Measurements from ENCODE around the gene USP17L17.
"Not testable (repeated sequence)": the region's sequence is repeated elsewhere in the genome, so short reads cannot be mapped to it uniquely, and the experiment has no call there.

USP17L17 gene

GRCh38 chr4:9243579-9243978 lies at the start of gene USP17L17:
Gene USP17L17, plus strand, starts transcription at chr4:9243879. Its CDS starts 0 bp downstream, at chr4:9243879.
- not testable (repeated sequence) for H4K20me1 ChIP-seq (ENCODE audit: low read depth, low read length); H3K27me3 ChIP-seq (ENCODE audit: low read length); H2AFZ ChIP-seq (ENCODE audit: low read depth, low read length, severe bottlenecking); H3K9ac ChIP-seq (ENCODE audit: low read length); H3K36me3 ChIP-seq (ENCODE audit: low read length); H3K27ac ChIP-seq (ENCODE audit: low read depth, low read length); H3F3A ChIP-seq (ENCODE audit: insufficient read depth); H3K9me3 ChIP-seq (ENCODE audit: insufficient read depth, low read length); H3K4me2 ChIP-seq (ENCODE audit: low read depth, low read length, poor library complexity, severe bottlenecking); H3K9me2 ChIP-seq (replicated peaks; ENCODE audit: insufficient read depth, low read length); H3K79me2 ChIP-seq (ENCODE audit: insufficient read depth, low read length); H3K4me3 ChIP-seq (ENCODE audit: insufficient read depth, low read length, poor library complexity, severe bottlenecking)

- H3K9me2 ChIP-seq (replicated peaks; ENCODE audit: insufficient read depth, low read length); H3K9me3 ChIP-seq (ENCODE audit: insufficient read depth, low read length); H3K9ac ChIP-seq (ENCODE audit: low read length); H3K79me2 ChIP-seq (ENCODE audit: insufficient read depth, low read length); H2AFZ ChIP-seq (ENCODE audit: low read depth, low read length, severe bottlenecking); H3K27me3 ChIP-seq (ENCODE audit: low read length); H3K36me3 ChIP-seq (ENCODE audit: low read length); H3F3A ChIP-seq (ENCODE audit: insufficient read depth); H3K27ac ChIP-seq (ENCODE audit: low read depth, low read length); H4K20me1 ChIP-seq (ENCODE audit: low read depth, low read length); H3K4me2 ChIP-seq (ENCODE audit: low read depth, low read length, poor library complexity, severe bottlenecking); H3K4me3 ChIP-seq (ENCODE audit: insufficient read depth, low read length, poor library complexity, severe bottlenecking): not testable (repeated sequence)
These were observed 33.3 kb upstream of the USP17L17 start, which contains the start of gene USP17L10 for GRCh38 chr4:9210357-9210756. Gene USP17L10, plus strand, starts transcription at chr4:9210657. Its CDS starts 0 bp downstream, at chr4:9210657.

- H3K27me3 ChIP-seq (ENCODE audit: low read length); H4K20me1 ChIP-seq (ENCODE audit: low read depth, low read length); H3K9ac ChIP-seq (ENCODE audit: low read length); H3K9me3 ChIP-seq (ENCODE audit: insufficient read depth, low read length); H3K36me3 ChIP-seq (ENCODE audit: low read length); H3F3A ChIP-seq (ENCODE audit: insufficient read depth); H3K4me2 ChIP-seq (ENCODE audit: low read depth, low read length, poor library complexity, severe bottlenecking); H3K79me2 ChIP-seq (ENCODE audit: insufficient read depth, low read length); H3K4me3 ChIP-seq (ENCODE audit: insufficient read depth, low read length, poor library complexity, severe bottlenecking); H2AFZ ChIP-seq (ENCODE audit: low read depth, low read length, severe bottlenecking); H3K27ac ChIP-seq (ENCODE audit: low read depth, low read length); H3K9me2 ChIP-seq (replicated peaks; ENCODE audit: insufficient read depth, low read length): not testable (repeated sequence)
These were observed 29.0 kb upstream of the USP17L17 start for GRCh38 chr4:9214701-9215100.

GRCh38 chr4:9215105-9215504 lies 28.6 kb upstream of the USP17L17 start, which contains the start of gene USP17L11:
Gene USP17L11, plus strand, starts transcription at chr4:9215405. Its CDS starts 0 bp downstream, at chr4:9215405.
- H3F3A ChIP-seq (ENCODE audit: insufficient read depth); H3K27ac ChIP-seq (ENCODE audit: low read depth, low read length); H3K9ac ChIP-seq (ENCODE audit: low read length); H3K4me3 ChIP-seq (ENCODE audit: insufficient read depth, low read length, poor library complexity, severe bottlenecking); H3K9me2 ChIP-seq (replicated peaks; ENCODE audit: insufficient read depth, low read length); H3K27me3 ChIP-seq (ENCODE audit: low read length); H3K4me2 ChIP-seq (ENCODE audit: low read depth, low read length, poor library complexity, severe bottlenecking); H3K9me3 ChIP-seq (ENCODE audit: insufficient read depth, low read length); H3K36me3 ChIP-seq (ENCODE audit: low read length); H2AFZ ChIP-seq (ENCODE audit: low read depth, low read length, severe bottlenecking); H4K20me1 ChIP-seq (ENCODE audit: low read depth, low read length); H3K79me2 ChIP-seq (ENCODE audit: insufficient read depth, low read length): not testable (repeated sequence)

- H3K4me3 ChIP-seq (ENCODE audit: insufficient read depth, low read length, poor library complexity, severe bottlenecking); H3K9me2 ChIP-seq (replicated peaks; ENCODE audit: insufficient read depth, low read length); H3K36me3 ChIP-seq (ENCODE audit: low read length); H3K9me3 ChIP-seq (ENCODE audit: insufficient read depth, low read length); H3F3A ChIP-seq (ENCODE audit: insufficient read depth); H3K9ac ChIP-seq (ENCODE audit: low read length); H3K4me2 ChIP-seq (ENCODE audit: low read depth, low read length, poor library complexity, severe bottlenecking); H4K20me1 ChIP-seq (ENCODE audit: low read depth, low read length); H3K79me2 ChIP-seq (ENCODE audit: insufficient read depth, low read length); H3K27ac ChIP-seq (ENCODE audit: low read depth, low read length); H2AFZ ChIP-seq (ENCODE audit: low read depth, low read length, severe bottlenecking); H3K27me3 ChIP-seq (ENCODE audit: low read length): not testable (repeated sequence)
These were observed 23.8 kb upstream of the USP17L17 start, which contains the start of gene USP17L12 for GRCh38 chr4:9219852-9220251. Gene USP17L12, plus strand, starts transcription at chr4:9220152. Its CDS starts 0 bp downstream, at chr4:9220152.

GRCh38 chr4:9224596-9224995 lies 19.1 kb upstream of the USP17L17 start, which contains the start of gene USP17L13:
Gene USP17L13, plus strand, starts transcription at chr4:9224896. Its CDS starts 0 bp downstream, at chr4:9224896.
- H3K9me3 ChIP-seq (ENCODE audit: insufficient read depth, low read length); H4K20me1 ChIP-seq (ENCODE audit: low read depth, low read length); H3K4me2 ChIP-seq (ENCODE audit: low read depth, low read length, poor library complexity, severe bottlenecking); H3K4me3 ChIP-seq (ENCODE audit: insufficient read depth, low read length, poor library complexity, severe bottlenecking); H2AFZ ChIP-seq (ENCODE audit: low read depth, low read length, severe bottlenecking); H3K36me3 ChIP-seq (ENCODE audit: low read length); H3K9me2 ChIP-seq (replicated peaks; ENCODE audit: insufficient read depth, low read length); H3F3A ChIP-seq (ENCODE audit: insufficient read depth); H3K27me3 ChIP-seq (ENCODE audit: low read length); H3K9ac ChIP-seq (ENCODE audit: low read length); H3K27ac ChIP-seq (ENCODE audit: low read depth, low read length); H3K79me2 ChIP-seq (ENCODE audit: insufficient read depth, low read length): not testable (repeated sequence)

GRCh38 chr4:9230249-9230648 lies 13.4 kb upstream of the USP17L17 start:
- H3K36me3 ChIP-seq (ENCODE audit: low read length); H3K9me2 ChIP-seq (replicated peaks; ENCODE audit: insufficient read depth, low read length); H4K20me1 ChIP-seq (ENCODE audit: low read depth, low read length); H2AFZ ChIP-seq (ENCODE audit: low read depth, low read length, severe bottlenecking); H3K4me3 ChIP-seq (ENCODE audit: insufficient read depth, low read length, poor library complexity, severe bottlenecking); H3K27me3 ChIP-seq (ENCODE audit: low read length); H3K9me3 ChIP-seq (ENCODE audit: insufficient read depth, low read length); H3F3A ChIP-seq (ENCODE audit: insufficient read depth); H3K9ac ChIP-seq (ENCODE audit: low read length); H3K4me2 ChIP-seq (ENCODE audit: low read depth, low read length, poor library complexity, severe bottlenecking); H3K79me2 ChIP-seq (ENCODE audit: insufficient read depth, low read length); H3K27ac ChIP-seq (ENCODE audit: low read depth, low read length): not testable (repeated sequence)

DNA sequence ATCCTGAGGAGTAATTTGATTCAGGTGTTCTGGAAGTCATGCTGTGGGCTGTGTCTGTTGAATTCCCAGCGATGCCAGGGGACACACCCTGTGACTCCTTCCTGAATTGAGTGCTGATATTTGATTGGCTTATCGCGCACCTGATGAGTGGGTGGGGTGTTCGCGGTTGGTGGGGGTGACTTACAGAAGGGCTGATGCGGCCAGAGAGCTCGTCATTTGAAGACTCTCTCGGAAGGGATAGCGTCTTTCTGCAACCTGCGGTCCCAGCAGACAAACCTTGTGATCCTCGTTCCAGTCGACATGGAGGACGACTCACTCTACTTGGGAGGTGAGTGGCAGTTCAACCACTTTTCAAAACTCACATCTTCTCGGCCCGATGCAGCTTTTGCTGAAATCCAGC lies 9.6 kb upstream of the USP17L17 start, which contains the start of gene USP17L15:
TSS of gene USP17L15 (plus strand) at position 301 of the 400 bp plus-strand sequence. CDS start at position 301, 0 bp downstream.
- not testable (repeated sequence) for H3K4me2 ChIP-seq (ENCODE audit: low read depth, low read length, poor library complexity, severe bottlenecking); H2AFZ ChIP-seq (ENCODE audit: low read depth, low read length, severe bottlenecking); H3K27me3 ChIP-seq (ENCODE audit: low read length); H3K9me3 ChIP-seq (ENCODE audit: insufficient read depth, low read length); H3K36me3 ChIP-seq (ENCODE audit: low read length); H3K4me3 ChIP-seq (ENCODE audit: insufficient read depth, low read length, poor library complexity, severe bottlenecking); H4K20me1 ChIP-seq (ENCODE audit: low read depth, low read length); H3K9ac ChIP-seq (ENCODE audit: low read length); H3K79me2 ChIP-seq (ENCODE audit: insufficient read depth, low read length); H3K27ac ChIP-seq (ENCODE audit: low read depth, low read length); H3K9me2 ChIP-seq (replicated peaks; ENCODE audit: insufficient read depth, low read length); H3F3A ChIP-seq (ENCODE audit: insufficient read depth)

Data from SU-DHL-6 (cell line).